Measurements from ENCODE around the gene RELB.

The RELB gene

DNA sequence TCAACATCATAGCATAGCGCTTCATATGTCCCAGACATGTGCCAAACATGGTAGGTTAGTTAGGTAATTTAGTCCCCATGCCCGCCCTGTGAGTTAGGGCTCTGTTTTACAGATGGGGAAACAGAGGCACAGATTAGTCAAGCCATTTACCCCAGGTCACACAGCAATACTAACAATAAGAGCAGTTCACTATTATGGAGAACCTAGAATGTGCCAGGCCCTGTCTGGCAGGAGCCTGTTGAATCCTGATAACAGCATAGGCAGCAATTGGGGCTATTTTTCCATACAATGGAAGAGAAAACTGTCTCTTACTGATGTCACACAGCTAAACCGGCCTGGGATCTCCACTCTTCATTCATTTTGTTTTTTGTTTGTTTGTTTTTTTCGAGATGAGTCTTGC is 85.2 kb downstream of the RELB start:
- no peak for DNase-seq

DNA sequence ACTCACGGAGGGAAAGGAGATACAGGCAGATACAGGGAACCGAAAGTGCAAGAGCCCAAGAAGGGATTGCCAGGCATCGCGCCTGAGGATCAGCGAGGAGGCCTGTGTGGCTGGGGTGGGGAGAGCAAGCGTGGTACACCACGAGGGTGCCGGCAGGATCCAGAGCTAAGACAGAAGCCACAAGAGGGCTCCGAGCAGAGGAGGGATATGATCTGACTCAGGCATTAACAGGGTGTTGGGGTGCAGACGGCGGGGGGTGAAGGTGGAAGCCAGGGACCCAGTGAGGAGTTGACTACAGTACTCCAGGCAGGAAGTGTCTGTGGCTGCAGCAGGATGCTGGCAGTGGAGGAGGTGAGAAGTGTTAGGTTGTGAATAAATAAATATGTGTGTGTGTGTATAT is 86.3 kb downstream of the RELB start:
- no peak for DNase-seq
